Tibial artery (tissue), 4 donors: ENCODE measurements around the gene NOTCH4.

Experiments used
- DNase-seq, 2 donors: peaks; one replicate each; pipeline ENCODE4 v3.0.0-alpha.2; 2019
- H3K27ac ChIP-seq, 2 donors: fragments of 200-600 bp; sonication (generic) in 1 of 2; 1 replicate in 1 of 2; 2 replicates in 1 of 2; pipeline ENCODE4 v1.5.1; 2018 to 2019; ENCODE audit warnings: mild to moderate bottlenecking in 1 of 2
- H3K27me3 ChIP-seq, 2 donors: fragments of 200-600 bp; sonication (generic) in 1 of 2; one replicate each; pipeline versions ENCODE4 v1.5.1 to v1.6.0; 2016 to 2019
- H3K36me3 ChIP-seq, 3 donors: fragments of 200-600 bp; sonication (generic) in 2 of 3; one replicate each; pipeline ENCODE4 v1.5.1; 2016 to 2019; ENCODE audit warnings: mild to moderate bottlenecking in 2 of 3
- H3K4me1 ChIP-seq, 4 donors: fragments of 200-600 bp; sonication (generic) in 2 of 4; 1 replicate in 3 of 4; 2 replicates in 1 of 4; pipeline ENCODE4 v1.5.1; 2016 to 2019
- H3K4me3 ChIP-seq, 2 donors: fragments of 200-600 bp; sonication (generic) in 1 of 2; 1 replicate in 1 of 2; 2 replicates in 1 of 2; pipeline ENCODE4 v1.5.1; 2018 to 2019; ENCODE audit warnings: mild to moderate bottlenecking in 2 of 2
- H3K9me3 ChIP-seq, 3 donors: fragments of 200-600 bp; sonication (generic) in 1 of 3; one replicate each; pipeline ENCODE4 v1.5.1; 2016 to 2019
- CTCF ChIP-seq, 2 experiments: fragments of 200-600 bp in 1 of 2; fragments of 450-650 bp in 1 of 2; IDR thresholded peaks; one replicate each; pipeline ENCODE4 v1.5.1; 2017 to 2019; ENCODE audit warnings: antibody characterized with exemption in 2 of 2, mild to moderate bottlenecking in 1 of 2, moderate library complexity in 1 of 2
- intact Hi-C: fragments of 100-400 bp; cut with DNase I; formaldehyde crosslinking; loops from one replicate; pipeline ENCODE4 v1.15.0; 2023; ENCODE audit warnings: low total_unique reads

The NOTCH4 gene

DNA sequence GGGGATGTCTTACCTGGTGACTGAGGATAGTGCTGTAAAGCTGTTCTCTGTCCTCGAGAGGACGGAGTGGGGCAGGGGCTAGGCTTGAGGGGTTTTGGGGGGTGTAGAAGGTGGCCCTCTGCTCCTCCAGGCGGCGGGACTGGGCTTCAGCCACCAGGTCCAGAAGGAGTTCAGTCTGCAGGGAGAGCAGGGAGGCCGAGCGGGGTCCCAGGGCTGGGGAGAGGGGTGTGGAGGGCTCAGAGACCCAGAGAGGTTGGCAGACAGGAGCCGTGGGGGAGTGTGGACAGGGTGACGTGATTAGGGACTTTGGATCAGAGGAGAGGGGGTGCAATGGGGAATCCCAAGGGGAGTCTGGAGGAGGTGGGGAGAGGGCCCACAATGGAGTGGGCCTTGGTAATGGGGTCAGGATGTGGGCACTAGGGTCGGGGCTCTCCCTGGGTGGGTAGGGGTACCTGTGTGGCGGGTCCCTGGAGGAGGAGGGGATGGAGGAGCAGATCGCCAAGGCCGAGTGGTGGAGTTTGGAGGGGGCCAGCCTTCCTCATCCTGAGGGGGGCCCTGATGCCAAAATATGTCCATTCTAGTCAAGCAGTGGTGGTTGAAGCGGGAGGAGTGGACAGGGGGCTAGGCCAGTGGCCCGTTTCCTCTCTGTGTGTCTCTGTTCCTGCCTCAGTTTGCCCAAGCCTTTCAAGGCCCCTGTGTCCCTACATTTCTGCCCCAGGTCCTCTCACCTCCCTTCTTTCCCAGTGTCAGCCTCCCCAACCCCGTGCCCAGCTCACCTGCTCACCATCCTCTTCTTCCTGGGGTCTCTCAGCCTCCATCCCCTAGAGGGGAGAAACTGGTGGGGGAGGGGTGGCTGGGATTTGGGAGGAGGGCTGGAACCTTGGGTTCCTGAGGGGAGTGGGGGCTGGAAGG, 31.9 kb downstream of the NOTCH4 start:
- Histone ChIP-seq H3K27me3 (no peaks in the 10 kb centered on the region), H3K4me1 (peaks cover 0 to 59% (median 45%) of the 10 kb centered on the region in 4 donors), H3K27ac (peak overlapping the region; percentile 92 to 97), H3K9me3 (no peaks in the 10 kb centered on the region), H3K36me3 (peaks cover 9 to 11% (median 10%) of the 10 kb centered on the region in 3 donors), H3K4me3 (peak overlapping the region; percentile 26 to 30)
- intact Hi-C loops = no loop called here
- no peak for TF ChIP-seq CTCF (IDR thresholded peaks at IDR 0.05)
- DNase-seq = peak in 1 of 2 donors; percentile 70

GRCh38 chr6:32190911-32191677, 32.8 kb downstream of the NOTCH4 start:
- Histone ChIP-seq H3K9me3 (no peaks in the 10 kb centered on the region), H3K27me3 (no peaks in the 10 kb centered on the region), H3K4me3 (peak overlapping the region; percentile 86 to 92), H3K27ac (peak overlapping the region; percentile 92 to 97), H3K36me3 (peaks cover 12 to 19% (median 18%) of the 10 kb centered on the region in 3 donors), H3K4me1 (peaks cover 0 to 62% (median 47%) of the 10 kb centered on the region in 4 donors)
- DNase-seq = peak in 1 of 2 donors; percentile 68
- TF ChIP-seq CTCF (IDR thresholded peaks at IDR 0.05) = no peak
- intact Hi-C loops = no loop called here

GRCh38 chr6:32190054-32190851, 33.6 kb downstream of the NOTCH4 start, which contains the start of gene PBX2:
Gene PBX2, minus strand, starts transcription at chr6:32190202. Its CDS starts 287 bp downstream, at chr6:32189915.
- no peaks in the 10 kb centered on the region for H3K9me3 ChIP-seq
- DNase-seq = peak; percentile 97 to 98
- H3K4me1 ChIP-seq = peaks cover 0 to 65% (median 50%) of the 10 kb centered on the region in 4 donors
- H3K4me3 ChIP-seq = peak within 1 kb of the TSS; percentile 86 to 92
- intact Hi-C loops = no loop called here
- H3K27ac ChIP-seq = peak within 1 kb of the TSS; percentile 92 to 97
- H3K36me3 ChIP-seq = peaks cover 12 to 20% (median 19%) of the 10 kb centered on the region in 3 donors
- no peaks in the 10 kb centered on the region for H3K27me3 ChIP-seq
- TF ChIP-seq CTCF (IDR thresholded peaks at IDR 0.05) = no peak

DNA sequence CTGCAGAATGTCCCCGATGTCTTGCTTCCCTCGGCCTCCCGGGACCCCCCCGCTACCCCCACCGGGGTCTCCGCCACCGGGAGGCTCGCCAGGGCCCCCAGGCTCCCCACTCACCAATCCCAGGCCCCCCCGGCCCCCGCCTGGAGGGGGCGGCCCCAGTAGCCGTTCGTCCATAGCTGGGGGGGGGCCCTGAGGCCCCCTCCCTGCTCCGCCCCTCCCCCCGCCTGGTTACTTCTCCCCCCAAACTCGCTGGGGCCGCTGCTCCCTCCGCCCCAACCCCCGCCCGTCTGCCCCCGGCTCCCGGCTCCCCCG, 34.2 kb downstream of the NOTCH4 start:
- TF ChIP-seq CTCF (IDR thresholded peaks at IDR 0.05) = no peak
- Histone ChIP-seq H3K36me3 (peaks cover 12 to 20% (median 19%) of the 10 kb centered on the region in 3 donors), H3K4me3 (peak overlapping the region; percentile 86 to 92), H3K27ac (peak overlapping the region; percentile 92 to 97), H3K27me3 (no peaks in the 10 kb centered on the region), H3K4me1 (peaks cover 0 to 61% (median 48%) of the 10 kb centered on the region in 4 donors), H3K9me3 (no peaks in the 10 kb centered on the region)
- no peak for DNase-seq
- intact Hi-C loops = no loop called here
